Keratinocyte (primary cell): ENCODE results near the gene PPP1R3D. TPM values are rescaled to one million over a fixed set of nuclear protein-coding genes. Genes with fewer than 3 reads are reported as not detected.

Experiments used
- DNase-seq: peaks from one replicate; pipeline ENCODE4 v3.0.0-alpha.2; 2011; ENCODE audit warnings: low read depth, missing footprints, low spot score
- FAIRE-seq: peaks from 2 replicates; lab custom pipeline; 2011; peaks lifted over from hg19 to GRCh38; lab: Jason Lieb, UNC
- H2AFZ ChIP-seq: 2 replicates; pipeline ENCODE4 v1.6.0; 2012; ENCODE audit warnings: low read length, control low read depth, inconsistent platforms; ENCODE audit not compliant: control insufficient read depth
- H3K27ac ChIP-seq: 2 replicates; pipeline ENCODE4 v1.5.1; 2011; ENCODE audit warnings: low read length; ENCODE audit not compliant: control insufficient read depth, insufficient read depth
- H3K27me3 ChIP-seq: 3 replicates; pipeline ENCODE4 v1.6.0; 2011; ENCODE audit warnings: low read length; ENCODE audit not compliant: control insufficient read depth, insufficient read depth; ENCODE audit errors: extremely low read depth
- H3K36me3 ChIP-seq, 2 experiments: 2 replicates in 1 of 2; 3 replicates in 1 of 2; pipeline ENCODE4 v1.5.1; 2011; ENCODE audit warnings: low read length in 2 of 2, mild to moderate bottlenecking in 1 of 2; ENCODE audit not compliant: control insufficient read depth in 2 of 2, insufficient read depth in 2 of 2; ENCODE audit errors: extremely low read depth in 1 of 2
- H3K4me1 ChIP-seq: 3 replicates; pipeline ENCODE4 v1.5.1; 2011; ENCODE audit warnings: low read length; ENCODE audit not compliant: control insufficient read depth, insufficient read depth; ENCODE audit errors: extremely low read depth
- H3K4me2 ChIP-seq: 3 replicates; pipeline ENCODE4 v1.6.0; 2011; ENCODE audit warnings: low read depth, low read length; ENCODE audit not compliant: control insufficient read depth, insufficient read depth; ENCODE audit errors: extremely low read depth
- H3K4me3 ChIP-seq, 3 experiments: fragments of 200-600 bp in 1 of 3; sonication (generic) in 1 of 3; 2 replicates in 2 of 3; 3 replicates in 1 of 3; pipeline ENCODE4 v1.5.1; 2011 to 2016; ENCODE audit warnings: low read length in 3 of 3, mild to moderate bottlenecking in 3 of 3, control low read depth in 2 of 3, inconsistent platforms in 1 of 3, low read depth in 1 of 3, mixed read lengths in 1 of 3, mixed run types in 1 of 3, moderate library complexity in 1 of 3; ENCODE audit not compliant: control insufficient read depth in 2 of 3, insufficient read depth in 2 of 3; ENCODE audit errors: extremely low read depth in 1 of 3
- H3K79me2 ChIP-seq: 2 replicates; pipeline ENCODE4 v1.6.0; 2012; ENCODE audit warnings: low read length; ENCODE audit not compliant: control insufficient read depth, insufficient read depth
- H3K9ac ChIP-seq: 3 replicates; pipeline ENCODE4 v1.6.0; 2011; ENCODE audit warnings: low read length; ENCODE audit not compliant: control insufficient read depth, insufficient read depth; ENCODE audit errors: extremely low read depth
- H3K9me1 ChIP-seq: 3 replicates; pipeline ENCODE4 v1.6.0; 2011; ENCODE audit warnings: low read length; ENCODE audit not compliant: control insufficient read depth, insufficient read depth; ENCODE audit errors: extremely low read depth
- H3K9me3 ChIP-seq: 2 replicates; pipeline ENCODE4 v1.5.1; 2012; ENCODE audit warnings: low read depth, low read length; ENCODE audit not compliant: control insufficient read depth
- H4K20me1 ChIP-seq: 3 replicates; pipeline ENCODE4 v1.6.0; 2011; ENCODE audit warnings: low read length; ENCODE audit not compliant: control insufficient read depth, insufficient read depth; ENCODE audit errors: extremely low read depth
- CTCF ChIP-seq, 3 experiments: IDR thresholded peaks in 1 of 3; conservative IDR thresholded peaks in 1 of 3; optimal IDR thresholded peaks in 1 of 3; 2 replicates in 2 of 3; 3 replicates in 1 of 3; pipeline versions ENCODE3 to v1.5.1; 2011; ENCODE audit warnings: low read length in 3 of 3, mild to moderate bottlenecking in 3 of 3, moderate library complexity in 2 of 3, control low read depth in 1 of 3, inconsistent platforms in 1 of 3; ENCODE audit not compliant: insufficient read depth in 2 of 3; ENCODE audit errors: extremely low read depth in 1 of 3
- EZH2 ChIP-seq: IDR thresholded peaks from one replicate; pipeline ENCODE4 v1.6.1; 2012; ENCODE audit warnings: inconsistent platforms, mild to moderate bottlenecking, low read length, moderate library complexity
- dilution Hi-C: fragments of 300-500 bp; cut with MboI; formaldehyde crosslinking; loops from one replicate; pipeline ENCODE4 v1.7.0; 2020; ENCODE audit warnings: low sequenced_read_pairs; ENCODE audit not compliant: extremely low pct_ligation_motif_present
- polyA plus RNA-seq, 5 experiments: library from polyadenylated mRNA; depleted of rRNA in 3 of 5; stranded (reverse) in 3 of 5; stranded (forward) in 1 of 5; unstranded in 1 of 5; fragments of >200 nt; gene quantifications; 1 replicate in 1 of 5; 2 replicates in 3 of 5; 3 replicates in 1 of 5; pipeline versions ENCODE4 v1.2.1 to v1.2.3, GENCODE V29; 2011 to 2012; ENCODE audit warnings: missing spikeins in 2 of 5, low read depth in 1 of 5, low replicate concordance in 1 of 5

The PPP1R3D gene
- polyA plus RNA-seq, 1 donor (not counting 4 experiments of a cell fraction or from before 2014, with no cell fraction given): 2.8 TPM

- Histone ChIP-seq H3K9ac (no peak overlapping the region), H3K27me3 (no peaks in the 10 kb centered on the region), H3K36me3 (no peaks in the 10 kb centered on the region), H3K79me2 (no peaks in the 10 kb centered on the region), H3K9me1 (no peaks in the 10 kb centered on the region), H2AFZ (no peak overlapping the region), H3K4me2 (no peak overlapping the region), H3K4me1 (peaks cover 20% of the 10 kb centered on the region), H4K20me1 (no peaks in the 10 kb centered on the region), H3K4me3 (no peak overlapping the region), H3K9me3 (no peaks in the 10 kb centered on the region), H3K27ac (no peak overlapping the region)
- dilution Hi-C loops: no loop called here
- FAIRE-seq (no peak), DNase-seq (no peak)
- no peak for TF ChIP-seq CTCF (optimal IDR thresholded peaks at IDR 0.05 in 1 of 3, IDR thresholded peaks at IDR 0.05 in 1 of 3, conservative IDR thresholded peaks at IDR 0.05 in 1 of 3; ENCODE audit: extremely low read depth in 1 of 3, insufficient read depth in 2 of 3, low read length in 3 of 3)
- TF ChIP-seq EZH2: no peak
These were observed 22.1 kb upstream of the PPP1R3D start for GRCh38 chr20:59962155-59962554.

- Histone ChIP-seq H3K4me1 (peaks cover 20% of the 10 kb centered on the region), H3K4me3 (no peak overlapping the region), H3K27ac (no peak overlapping the region), H3K9me1 (no peaks in the 10 kb centered on the region), H4K20me1 (no peaks in the 10 kb centered on the region), H3K27me3 (no peaks in the 10 kb centered on the region), H3K36me3 (no peaks in the 10 kb centered on the region), H3K79me2 (no peaks in the 10 kb centered on the region), H3K9ac (no peak overlapping the region), H2AFZ (no peak overlapping the region), H3K4me2 (peak overlapping the region; percentile 57), H3K9me3 (no peaks in the 10 kb centered on the region)
- FAIRE-seq (peak; percentile 84), DNase-seq (no peak)
- TF ChIP-seq EZH2: no peak
- TF ChIP-seq CTCF (optimal IDR thresholded peaks at IDR 0.05 in 1 of 3, IDR thresholded peaks at IDR 0.05 in 1 of 3, conservative IDR thresholded peaks at IDR 0.05 in 1 of 3; ENCODE audit: extremely low read depth in 1 of 3, insufficient read depth in 2 of 3, low read length in 3 of 3): no peak
- dilution Hi-C loops: no loop called here
These were observed 21.3 kb upstream of the PPP1R3D start for GRCh38 chr20:59961423-59961822.
